Measurements from ENCODE around the gene NDE1. TPM values are rescaled to one million over a fixed set of nuclear protein-coding genes. Genes with fewer than 3 reads are reported as not detected.
A peak's percentile ranks its signal among the peaks of the same experiment; 100 is the strongest.

The NDE1 gene
- total and polyA plus RNA-seq, 2 of the 8 experiments (the other 6 are each of a cell fraction or from before 2014, with no cell fraction given), result 13.3 to 41.3 TPM

DNA sequence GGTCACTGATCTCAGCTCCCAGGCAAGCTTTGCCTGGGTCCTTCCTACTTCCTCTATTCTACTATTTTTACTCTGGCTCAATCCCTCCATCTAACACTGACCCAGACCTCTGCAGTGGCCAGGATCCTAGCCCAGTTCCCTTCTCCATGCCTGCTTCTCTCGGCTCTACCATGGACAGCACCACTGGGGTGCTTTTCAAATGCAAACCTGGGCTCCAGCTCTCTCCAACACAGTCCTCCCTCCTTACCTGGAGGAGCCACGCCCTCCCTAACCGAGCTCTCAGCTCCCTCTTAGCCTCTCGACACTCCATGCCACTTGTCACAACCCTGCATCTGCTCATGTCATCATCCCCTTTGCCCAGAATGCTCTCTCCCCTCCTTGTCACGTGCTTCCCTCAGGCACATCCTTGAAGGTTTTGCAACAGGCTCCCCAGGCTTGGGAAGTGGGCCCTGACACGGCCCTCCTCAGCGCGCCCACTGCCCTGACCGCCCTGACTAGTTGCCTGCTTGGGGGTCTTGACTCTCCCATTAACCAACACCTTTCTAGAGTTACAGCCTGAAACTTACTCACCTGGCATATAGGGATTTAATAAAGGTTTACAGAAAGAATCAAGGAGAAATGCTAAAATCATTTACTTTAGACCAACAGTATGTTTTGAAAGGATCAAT, 48.7 kb upstream of the NDE1 start:
- Histone ChIP-seq H2BK5ac (ENCODE audit: low read depth, low read length) (no peak overlapping the region; the same call in 1 of the 2 replicates), H2BK20ac (ENCODE audit: low read length) (no peak overlapping the region), H2AK5ac (ENCODE audit: low read depth, low read length) (no peak overlapping the region), H2BK120ac (replicated peaks; ENCODE audit: low read depth, low read length) (no peak overlapping the region), H4K8ac (ENCODE audit: extremely low read depth, insufficient read depth, low read length) (no peak overlapping the region), H3K23me2 (ENCODE audit: low read depth, low read length) (no peaks in the 10 kb centered on the region), H3K4me1 (replicated peaks in 1 of 4; ENCODE audit: control insufficient read depth in 3 of 4, insufficient read depth in 4 of 4, low read length in 3 of 4) (peaks cover 0 to 3% (median 2%) of the 10 kb centered on the region in 4 experiments; a peak in 3 of 7 replicates), H3K18ac (ENCODE audit: extremely low read depth, low read length) (no peak overlapping the region), H3K27me3 (replicated peaks in 1 of 4; ENCODE audit: control insufficient read depth in 3 of 4, extremely low read depth in 1 of 4, insufficient read depth in 3 of 4, low read length in 3 of 4) (no peaks in the 10 kb centered on the region), H3K79me2 (ENCODE audit: control insufficient read depth in 1 of 2, insufficient read depth in 2 of 2, low read length in 2 of 2) (no peaks in the 10 kb centered on the region), H4K91ac (replicated peaks; ENCODE audit: insufficient read length, low read length) (no peak overlapping the region), H2BK12ac (ENCODE audit: low read depth, low read length) (no peak overlapping the region), H3K9ac (replicated peaks in 1 of 4; ENCODE audit: extremely low read depth in 1 of 4, low read depth in 3 of 4, low read length in 3 of 4) (no peak overlapping the region), H3K56ac (replicated peaks; ENCODE audit: insufficient read length, low read depth, low read length) (no peak overlapping the region), H3K79me1 (ENCODE audit: low read depth, low read length) (no peaks in the 10 kb centered on the region), H3K4me3 (ENCODE audit: extremely low read depth in 1 of 4, insufficient read depth in 2 of 4, low read depth in 3 of 4, low read length in 4 of 4) (no peak overlapping the region), H3K4me2 (ENCODE audit: insufficient read depth in 1 of 2, low read depth in 2 of 2, low read length in 2 of 2) (no peak overlapping the region), H3K23ac (ENCODE audit: insufficient read length) (no peak overlapping the region), H3K14ac (ENCODE audit: insufficient read length) (no peak overlapping the region), H3K36me3 (ENCODE audit: control insufficient read depth in 2 of 4, insufficient read depth in 4 of 4, low read length in 3 of 4) (peaks cover 14 to 37% (median 24%) of the 10 kb centered on the region in 4 experiments; a peak in 7 of 8 replicates), H3K9me3 (ENCODE audit: insufficient read depth in 2 of 2, low read depth in 1 of 2, low read length in 1 of 2) (no peaks in the 10 kb centered on the region), H4K5ac (ENCODE audit: insufficient read length, low read depth, low read length) (no peak overlapping the region), H3K27ac (ENCODE audit: low read depth, low read length) (no peak overlapping the region), H4K20me1 (replicated peaks in 1 of 2; ENCODE audit: control insufficient read depth in 1 of 2, insufficient read depth in 2 of 2, low read length in 2 of 2) (peaks cover 0 to 3% of the 10 kb centered on the region in 2 experiments), H2AFZ (ENCODE audit: low read length) (no peak overlapping the region), H2BK15ac (ENCODE audit: low read length) (no peak overlapping the region), H3K4ac (replicated peaks; ENCODE audit: insufficient read length, low read depth, low read length) (no peak overlapping the region)
- FAIRE-seq (no peak), DNase-seq (ENCODE audit: low read depth in 1 of 2, low spot score in 2 of 2) (peak in 1 of 2 experiments; percentile 65)
- 72% methylated on average over 9 of the region's 9 CpGs; no CpG with 5 or more reads in 1 of the 2 experiments for WGBS, 2 experiments (ENCODE audit: extremely low coverage in 1 of 2, insufficient coverage in 1 of 2, insufficient read length in 1 of 2, insufficient replicate concordance in 2 of 2, low coverage in 1 of 2, low lambda C conversion rate in 2 of 2, missing lambda C conversion rate in 1 of 2)
- ChIA-PET CTCF (ENCODE audit: partially characterized antibody) (interaction anchor here (0.6 to 1.6 kb wide), 4 partner anchors 18 to 62 kb away, joined by 3 to 5 read pairs (median 4); no protein-coding TSS in a partner anchor), POLR2A (ENCODE audit: partially characterized antibody) (interaction anchor here (1.2 to 1.6 kb wide), 2 partner anchors 14 to 42 kb away, joined by 3 to 5 read pairs; no protein-coding TSS in a partner anchor)
- TF ChIP-seq MAX (IDR thresholded peaks at IDR 0.05), result peak; percentile 21; the same call in 1 of the 2 replicates
- peak in 1 of 2 experiments; percentile 32; a peak in 1 of 4 replicates for TF ChIP-seq HDAC2 (IDR thresholded peaks at IDR 0.05; ENCODE audit: borderline replicate concordance in 1 of 2, low read depth in 2 of 2, low read length in 2 of 2)
- TF ChIP-seq RAD21 (IDR thresholded peaks at IDR 0.05 in 1 of 2, conservative IDR thresholded peaks at IDR 0.05 in 1 of 2; ENCODE audit: low read depth in 2 of 2, low read length in 2 of 2), result peak; percentile 11 to 27; a peak in 1 of 4 replicates
- no peak for TF ChIP-seq CTBP2 (IDR thresholded peaks at IDR 0.05; ENCODE audit: borderline replicate concordance, insufficient read depth, insufficient read length, low read length)
- no peak for TF ChIP-seq PHF8 (conservative IDR thresholded peaks at IDR 0.05; ENCODE audit: low read depth, low read length)
- peak; percentile 93 to 95 for TF ChIP-seq SIN3A (conservative IDR thresholded peaks at IDR 0.05 in 1 of 2, IDR thresholded peaks at IDR 0.05 in 1 of 2; ENCODE audit: low read depth in 1 of 2, low read length in 2 of 2)
- TF ChIP-seq YY1 (IDR thresholded peaks at IDR 0.05; ENCODE audit: low read depth, low read length), result 0 out of 2 replicates have a peak, but pooled peaks have one; percentile 34
- TF ChIP-seq RXRA (IDR thresholded peaks at IDR 0.05; ENCODE audit: insufficient read depth, low read depth, low read length), result no peak

All from H1 (cell line).